Neural cell (in vitro differentiated cells): ENCODE measurements around the gene RHO. TPM values are rescaled to one million over a fixed set of nuclear protein-coding genes. Genes with fewer than 3 reads are reported as not detected.

ENCODE experiments used
- H2AFZ ChIP-seq: fragments of 200-600, 300-800 bp; sonication (generic), shearing (Covaris generic); 2 replicates; pipeline ENCODE4 v1.6.0; 2014; ENCODE audit warnings: low read depth, mild to moderate bottlenecking, antibody characterized with exemption, low read length, moderate library complexity
- H3F3A ChIP-seq: fragments of 200-600 bp; shearing (Covaris generic); 2 replicates; pipeline ENCODE4 v1.6.1; 2016; ENCODE audit warnings: mild to moderate bottlenecking, moderate library complexity, mixed read lengths, antibody characterized with exemption, low read length; ENCODE audit not compliant: insufficient read depth, poor library complexity, severe bottlenecking
- H3K27ac ChIP-seq: fragments of 200-600, 300-800 bp; sonication (generic), shearing (Covaris generic); 2 replicates; pipeline ENCODE4 v1.5.1; 2014; ENCODE audit warnings: mild to moderate bottlenecking, low read length, moderate library complexity
- H3K27me3 ChIP-seq: fragments of 300-800, 200-600 bp; sonication (generic), shearing (Covaris generic); 2 replicates; pipeline ENCODE4 v1.6.0; 2014; ENCODE audit warnings: mild to moderate bottlenecking, low read depth, low read length, moderate library complexity; ENCODE audit not compliant: insufficient read depth
- H3K36me3 ChIP-seq: fragments of 300-800, 200-600 bp; sonication (generic), shearing (Covaris generic); 2 replicates; pipeline ENCODE4 v1.5.1; 2014; ENCODE audit warnings: mild to moderate bottlenecking, antibody characterized with exemption, low read length, moderate library complexity; ENCODE audit not compliant: insufficient read depth
- H3K4me2 ChIP-seq: fragments of 300-800, 200-600 bp; sonication (generic), shearing (Covaris generic); 2 replicates; pipeline ENCODE4 v1.6.0; 2014; ENCODE audit warnings: mild to moderate bottlenecking, low read length
- H3K4me3 ChIP-seq: fragments of 300-800, 200-600 bp; sonication (generic), shearing (Covaris generic); 2 replicates; pipeline ENCODE4 v1.5.1; 2014; ENCODE audit warnings: mild to moderate bottlenecking, low read length, moderate library complexity
- H3K79me2 ChIP-seq: fragments of 200-600 bp; shearing (Covaris generic); replicated peaks from 2 replicates; pipeline ENCODE4 v1.6.0; 2014; ENCODE audit warnings: mild to moderate bottlenecking, low read length, moderate library complexity; ENCODE audit not compliant: insufficient read depth
- H3K9ac ChIP-seq: fragments of 300-800, 200-600 bp; sonication (generic), shearing (Covaris generic); 2 replicates; pipeline ENCODE4 v1.6.1; 2016; ENCODE audit warnings: mild to moderate bottlenecking, low read length, mixed read lengths
- H3K9me2 ChIP-seq: fragments of 200-600 bp; shearing (Covaris generic); 2 replicates; pipeline ENCODE4 v1.6.1; 2016; ENCODE audit warnings: mild to moderate bottlenecking, low read length, mixed read lengths; ENCODE audit not compliant: insufficient read depth
- H3K9me3 ChIP-seq: fragments of 200-600, 300-800 bp; sonication (generic), shearing (Covaris generic); 2 replicates; pipeline ENCODE4 v1.6.1; 2016; ENCODE audit warnings: mild to moderate bottlenecking, mixed run types, low read length, moderate library complexity, mixed read lengths
- H4K20me1 ChIP-seq: fragments of 200-600 bp; shearing (Covaris generic); 2 replicates; pipeline ENCODE4 v1.6.1; 2016; ENCODE audit warnings: mild to moderate bottlenecking, mixed run types; ENCODE audit not compliant: insufficient read depth
- CTCF ChIP-seq: fragments of 450-650 bp; IDR thresholded peaks from 2 replicates; pipeline ENCODE4 v1.5.1; 2014; ENCODE audit warnings: antibody characterized with exemption, mild to moderate bottlenecking, moderate library complexity; ENCODE audit not compliant: poor library complexity, severe bottlenecking
- EP300 ChIP-seq: fragments of 450-650 bp; conservative IDR thresholded peaks from 2 replicates; pipeline ENCODE4 v1.6.1; 2014; ENCODE audit warnings: antibody characterized with exemption, mild to moderate bottlenecking, moderate library complexity; ENCODE audit not compliant: poor library complexity, severe bottlenecking
- EZH2 ChIP-seq: fragments of 200-600, 300-800 bp; shearing (Covaris generic), sonication (generic); IDR thresholded peaks from 2 replicates; pipeline ENCODE4 v1.6.1; 2014; ENCODE audit warnings: antibody characterized with exemption, low read length, borderline replicate concordance, mild to moderate bottlenecking; ENCODE audit not compliant: insufficient read depth, poor library complexity, severe bottlenecking
- MXI1 ChIP-seq: fragments of 450-650 bp; conservative IDR thresholded peaks from 2 replicates; pipeline ENCODE4 v1.6.1; 2014; ENCODE audit warnings: antibody characterized with exemption, mild to moderate bottlenecking; ENCODE audit not compliant: poor library complexity, severe bottlenecking
- POLR2AphosphoS5 ChIP-seq: IDR thresholded peaks from 2 replicates; pipeline ENCODE4 v1.6.1; 2012
- RAD21 ChIP-seq: fragments of 450-650 bp; conservative IDR thresholded peaks from 2 replicates; pipeline ENCODE4 v1.6.1; 2014; ENCODE audit warnings: antibody characterized with exemption, mild to moderate bottlenecking, moderate library complexity
- REST ChIP-seq: IDR thresholded peaks from 2 replicates; pipeline ENCODE4 v1.6.1; 2012; ENCODE audit warnings: borderline replicate concordance
- SMC3 ChIP-seq: fragments of 450-650 bp; conservative IDR thresholded peaks from 2 replicates; pipeline ENCODE4 v1.6.1; 2014; ENCODE audit warnings: antibody characterized with exemption, mild to moderate bottlenecking, moderate library complexity; ENCODE audit not compliant: poor library complexity
- TAF1 ChIP-seq: IDR thresholded peaks from 2 replicates; pipeline ENCODE4 v1.6.1; 2012; ENCODE audit warnings: low read depth
- polyA plus RNA-seq: library from polyadenylated mRNA; depleted of rRNA; stranded (reverse); fragments of >200 nt; gene quantifications from 2 replicates; pipeline ENCODE4 v1.2.3, GENCODE V29; 2014

The RHO gene
- polyA plus RNA-seq, 1 donor from 2014 or later = not detected

- H3K27ac ChIP-seq = no peak overlapping the region
- no peaks in the 10 kb centered on the region for H3K36me3 ChIP-seq
- H3F3A ChIP-seq = no peaks in the 10 kb centered on the region
- H3K79me2 ChIP-seq = no peaks in the 10 kb centered on the region
- no peaks in the 10 kb centered on the region for H3K9me2 ChIP-seq
- H3K4me2 ChIP-seq = no peak overlapping the region
- H3K9me3 ChIP-seq = no peaks in the 10 kb centered on the region
- no peak for TF ChIP-seq CTCF
- no peak for TF ChIP-seq REST
- no peak for TF ChIP-seq EP300
- TF ChIP-seq SMC3 = no peak
- no peak for TF ChIP-seq TAF1
- TF ChIP-seq EZH2 = no peak
- TF ChIP-seq RAD21 = no peak
- no peak for TF ChIP-seq MXI1
- no peak for TF ChIP-seq POLR2AphosphoS5
- no peak overlapping the region for H2AFZ ChIP-seq
- H3K4me3 ChIP-seq = no peak overlapping the region
- H3K27me3 ChIP-seq = no peaks in the 10 kb centered on the region
- no peaks in the 10 kb centered on the region for H4K20me1 ChIP-seq
- H3K9ac ChIP-seq = no peak overlapping the region
These were observed 5.5 kb upstream of the RHO start for GRCh38 chr3:129522953-129523352.

- no peaks in the 10 kb centered on the region for H3K79me2 ChIP-seq
- H3K4me3 ChIP-seq = no peak overlapping the region
- no peak overlapping the region for H3K9ac ChIP-seq
- H3K36me3 ChIP-seq = no peaks in the 10 kb centered on the region
- no peak overlapping the region for H3K27ac ChIP-seq
- H3K9me3 ChIP-seq = no peaks in the 10 kb centered on the region
- no peaks in the 10 kb centered on the region for H3K9me2 ChIP-seq
- no peaks in the 10 kb centered on the region for H4K20me1 ChIP-seq
- H3F3A ChIP-seq = no peaks in the 10 kb centered on the region
- no peak for TF ChIP-seq EP300
- no peak overlapping the region for H3K4me2 ChIP-seq
- H3K27me3 ChIP-seq = no peaks in the 10 kb centered on the region
- no peak overlapping the region for H2AFZ ChIP-seq
These were observed 4.4 kb upstream of the RHO start for GRCh38 chr3:129524081-129524480.
